ENCODE results near the gene TRPC3. TPM values are rescaled to one million over a fixed set of nuclear protein-coding genes. Genes with fewer than 3 reads are reported as not detected.
A peak's percentile ranks its signal among the peaks of the same experiment; 100 is the strongest.

The TRPC3 gene
- total and polyA plus RNA-seq, 2 of the 8 experiments (the other 6 are each of a cell fraction or from before 2014, with no cell fraction given) = 0.37 to 0.41 TPM

- peak; percentile 77 to 87 (median 81) for TF ChIP-seq CTCF (IDR thresholded peaks at IDR 0.05; ENCODE audit: control extremely low read depth in 1 of 3, insufficient read depth in 1 of 3, low read depth in 1 of 3, low read length in 3 of 3)
- TF ChIP-seq GABPA (IDR thresholded peaks at IDR 0.05; ENCODE audit: borderline replicate concordance, insufficient read depth, low read length) = peak; percentile 59; the same call in 1 of the 2 replicates
- TF ChIP-seq TEAD4 (IDR thresholded peaks at IDR 0.05; ENCODE audit: low read depth, low read length) = 0 out of 2 replicates have a peak, but pooled peaks have one; percentile 12
- TF ChIP-seq EZH2 (IDR thresholded peaks at IDR 0.05; ENCODE audit: low read depth, low read length, severe bottlenecking) = peak; percentile 0
- peak; percentile 63 for TF ChIP-seq TAF7 (optimal IDR thresholded peaks at IDR 0.05; ENCODE audit: borderline replicate concordance, low read depth, low read length)
- no peak; a peak in 1 of 4 replicates for TF ChIP-seq HDAC2 (IDR thresholded peaks at IDR 0.05; ENCODE audit: borderline replicate concordance in 1 of 2, low read depth in 2 of 2, low read length in 2 of 2)
- TF ChIP-seq SIX5 (IDR thresholded peaks at IDR 0.05; ENCODE audit: low read depth, low read length) = no peak
- TF ChIP-seq JUN (IDR thresholded peaks at IDR 0.05; ENCODE audit: low read depth, low read length) = no peak
- TF ChIP-seq ASH2L (IDR thresholded peaks at IDR 0.05; ENCODE audit: low read length) = peak; percentile 82
- TF ChIP-seq CBX5 (IDR thresholded peaks at IDR 0.05; ENCODE audit: low read depth, low read length) = no peak
- TF ChIP-seq KDM1A (IDR thresholded peaks at IDR 0.05; ENCODE audit: borderline replicate concordance, low read length) = no peak
- TF ChIP-seq YY1 (IDR thresholded peaks at IDR 0.05; ENCODE audit: low read depth, low read length) = peak; percentile 45; the same call in 1 of the 2 replicates
Measured at GRCh38 chr4:121950212-121950679, 1.6 kb downstream of the TRPC3 start (continued).
